Mesenchymal stem cell (in vitro differentiated cells and primary cell): ENCODE results near the gene ZRANB3. TPM values are rescaled to one million over a fixed set of nuclear protein-coding genes. Genes with fewer than 3 reads are reported as not detected.

Experiments
- DNase-seq: peaks from one replicate; pipeline ENCODE4 v3.0.0-alpha.2; 2013
- H2AFZ ChIP-seq: one replicate; pipeline ENCODE4 v1.6.1; 2013; ENCODE audit warnings: low read depth, mild to moderate bottlenecking, control low read depth, inconsistent platforms, low read length, moderate library complexity
- H2AK5ac ChIP-seq: 2 replicates; pipeline ENCODE4 v1.6.1; 2013; ENCODE audit warnings: low read length, moderate library complexity, mild to moderate bottlenecking, inconsistent platforms; ENCODE audit not compliant: severe bottlenecking
- H2BK120ac ChIP-seq: one replicate; pipeline ENCODE4 v1.6.1; 2013; ENCODE audit warnings: low read depth, mild to moderate bottlenecking, inconsistent platforms, low read length, moderate library complexity
- H2BK12ac ChIP-seq, 2 experiments: one replicate each; pipeline ENCODE4 v1.6.1; 2013; ENCODE audit warnings: inconsistent platforms in 2 of 2, low read length in 2 of 2, mild to moderate bottlenecking in 2 of 2, moderate library complexity in 2 of 2, control low read depth in 1 of 2
- H2BK15ac ChIP-seq: one replicate; pipeline ENCODE4 v1.6.1; 2013; ENCODE audit warnings: mild to moderate bottlenecking, low read depth, inconsistent platforms; ENCODE audit not compliant: poor library complexity, severe bottlenecking
- H2BK5ac ChIP-seq: 2 replicates; pipeline ENCODE4 v1.6.1; 2013; ENCODE audit warnings: low read depth, mild to moderate bottlenecking, low read length, control low read depth, inconsistent platforms; ENCODE audit not compliant: poor library complexity, severe bottlenecking
- H3K14ac ChIP-seq, 2 experiments: one replicate each; pipeline ENCODE4 v1.6.1; 2013; ENCODE audit warnings: inconsistent platforms in 2 of 2, low read length in 2 of 2, control low read depth in 1 of 2, mild to moderate bottlenecking in 1 of 2, moderate library complexity in 1 of 2
- H3K18ac ChIP-seq, 2 experiments: one replicate each; pipeline ENCODE4 v1.6.1; 2013; ENCODE audit warnings: inconsistent platforms in 2 of 2, low read length in 2 of 2, control low read depth in 1 of 2, low read depth in 1 of 2, mild to moderate bottlenecking in 1 of 2
- H3K23ac ChIP-seq, 2 experiments: one replicate each; pipeline ENCODE4 v1.6.1; 2013; ENCODE audit warnings: inconsistent platforms in 2 of 2, low read length in 2 of 2, mild to moderate bottlenecking in 2 of 2, moderate library complexity in 2 of 2, control low read depth in 1 of 2
- H3K27ac ChIP-seq: 2 replicates; pipeline ENCODE4 v1.5.1; 2013; ENCODE audit warnings: mild to moderate bottlenecking, moderate library complexity, low read length, control low read depth, inconsistent platforms; ENCODE audit not compliant: poor library complexity, severe bottlenecking
- H3K27me3 ChIP-seq, 2 experiments: 2 replicates each; pipeline versions ENCODE4 v1.6.1 to v1.7.0; 2013; ENCODE audit warnings: low read length in 2 of 2, mild to moderate bottlenecking in 2 of 2, moderate library complexity in 2 of 2, control low read depth in 1 of 2, inconsistent platforms in 1 of 2; ENCODE audit not compliant: control insufficient read depth in 1 of 2, insufficient read depth in 1 of 2
- H3K36me3 ChIP-seq, 2 experiments: 2 replicates each; pipeline versions ENCODE4 v1.6.1 to v1.7.0; 2013; ENCODE audit warnings: low read length in 2 of 2, control low read depth in 1 of 2, inconsistent platforms in 1 of 2, low read depth in 1 of 2, mild to moderate bottlenecking in 1 of 2; ENCODE audit not compliant: insufficient read depth in 2 of 2, control insufficient read depth in 1 of 2
- H3K4ac ChIP-seq, 2 experiments: one replicate each; pipeline ENCODE4 v1.6.1; 2013; ENCODE audit warnings: inconsistent platforms in 2 of 2, low read length in 2 of 2, mild to moderate bottlenecking in 2 of 2, moderate library complexity in 2 of 2, control low read depth in 1 of 2, low read depth in 1 of 2
- H3K4me1 ChIP-seq: 2 replicates; pipeline ENCODE4 v1.6.1; 2013; ENCODE audit warnings: low read depth, low read length, control low read depth; ENCODE audit not compliant: control insufficient read depth, insufficient read depth
- H3K4me2 ChIP-seq: 2 replicates; pipeline ENCODE4 v1.6.1; 2013; ENCODE audit warnings: low read length, mild to moderate bottlenecking, inconsistent platforms; ENCODE audit not compliant: poor library complexity, severe bottlenecking
- H3K4me3 ChIP-seq, 2 experiments: 2 replicates each; pipeline versions ENCODE4 v1.5.1 to v1.7.0; 2013; ENCODE audit warnings: low read length in 2 of 2, mild to moderate bottlenecking in 2 of 2, control low read depth in 1 of 2, low read depth in 1 of 2; ENCODE audit not compliant: insufficient read depth in 1 of 2
- H3K79me1 ChIP-seq: replicated peaks from 2 replicates; pipeline ENCODE4 v1.6.1; 2013; ENCODE audit warnings: mild to moderate bottlenecking, control low read depth, low read length, inconsistent platforms; ENCODE audit not compliant: poor library complexity, severe bottlenecking
- H3K9ac ChIP-seq: 2 replicates; pipeline ENCODE4 v1.7.0; 2013; ENCODE audit warnings: mild to moderate bottlenecking, low read length, moderate library complexity
- H3K9me3 ChIP-seq: 2 replicates; pipeline ENCODE4 v1.7.0; 2013; ENCODE audit warnings: mild to moderate bottlenecking, low read length; ENCODE audit not compliant: control insufficient read depth
- H4K8ac ChIP-seq: one replicate; pipeline ENCODE4 v1.6.1; 2013; ENCODE audit warnings: inconsistent platforms, mild to moderate bottlenecking, low read length, moderate library complexity
- H4K91ac ChIP-seq: one replicate; pipeline ENCODE4 v1.6.1; 2013; ENCODE audit warnings: mild to moderate bottlenecking, low read length, inconsistent platforms
- WGBS: methylation state at CpG from one replicate; pipeline ENCODE4 v1.1.7; 2013; ENCODE audit warnings: mixed read lengths; 5-methylcytosine and 5-hydroxymethylcytosine counted together
- polyA plus RNA-seq, 2 experiments: library from polyadenylated mRNA; stranded (reverse); fragments of 200-250 nt; gene quantifications; one replicate each; pipeline ENCODE4 v1.2.3, GENCODE V29; 2013

ZRANB3 gene
- 2.6 TPM for polyA plus RNA-seq (2013, experiment 1 of 2)
- 3.0 TPM for polyA plus RNA-seq (2013, experiment 2 of 2)

- peak within 1 kb of the TSS; percentile 90 for H3K9ac ChIP-seq
- H3K27ac ChIP-seq = peak within 1 kb of the TSS; percentile 96
- peak within 1 kb of the TSS; percentile 69 for H2BK5ac ChIP-seq
- no peaks in the 10 kb centered on the region for H3K9me3 ChIP-seq
- H3K79me1 ChIP-seq = peaks cover 8% of the 10 kb centered on the region
- H2BK120ac ChIP-seq = peak within 1 kb of the TSS; percentile 7
- peak within 1 kb of the TSS; percentile 92 for H3K4me2 ChIP-seq
- no peak within 1 kb of the TSS for H2AK5ac ChIP-seq
- H4K8ac ChIP-seq = peak within 1 kb of the TSS; percentile 79
- DNase-seq = peak; percentile 99
- peak within 1 kb of the TSS; percentile 87 to 89 for H3K18ac ChIP-seq
- H3K4me1 ChIP-seq = peaks cover 6% of the 10 kb centered on the region
- peak within 1 kb of the TSS; percentile 86 for H2BK15ac ChIP-seq
- peak within 1 kb of the TSS; percentile 75 for H2AFZ ChIP-seq
- peak within 1 kb of the TSS; percentile 83 to 88 for H3K4ac ChIP-seq
- H3K4me3 ChIP-seq = peak within 1 kb of the TSS; percentile 86 to 91
- no peaks in the 10 kb centered on the region for H3K36me3 ChIP-seq
- H2BK12ac ChIP-seq = peak within 1 kb of the TSS in 1 of 2 experiments; percentile 26
- H3K27me3 ChIP-seq = no peaks in the 10 kb centered on the region
- H3K14ac ChIP-seq = peak within 1 kb of the TSS in 1 of 2 experiments; percentile 61
- H3K23ac ChIP-seq = peak within 1 kb of the TSS; percentile 21 to 86
- 1% methylated on average over 37 of the region's 46 CpGs for WGBS
- H4K91ac ChIP-seq = peak within 1 kb of the TSS; percentile 62
Measured at GRCh38 chr2:135530313-135531230, at the start of gene ZRANB3. TSS of gene ZRANB3 (minus strand) at chr2:135531218.

DNA sequence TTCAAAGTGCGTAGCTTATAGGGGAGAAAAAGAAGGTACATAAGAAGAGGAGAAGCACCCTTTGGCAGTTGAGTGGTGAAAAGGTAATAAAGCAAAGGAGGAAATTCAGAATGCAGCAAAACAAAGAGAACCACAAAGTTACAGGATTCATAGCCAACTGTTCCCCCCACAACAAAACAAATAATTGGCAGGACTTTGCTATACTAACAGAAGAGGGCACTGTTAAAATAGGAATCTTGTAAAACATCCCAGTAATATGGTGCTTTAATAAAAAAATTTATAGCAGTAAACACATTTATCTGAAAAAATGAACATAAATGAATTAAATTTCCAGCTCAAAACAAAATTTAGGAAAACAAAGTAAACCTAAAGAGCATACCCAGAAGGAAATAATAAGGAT, 42.6 kb upstream of the ZRANB3 start:
- Histone ChIP-seq H2BK5ac (no peak overlapping the region), H3K27ac (no peak overlapping the region), H3K4me1 (no peaks in the 10 kb centered on the region), H3K18ac (no peak overlapping the region), H3K14ac (no peak overlapping the region), H3K4me2 (no peak overlapping the region), H2AK5ac (no peak overlapping the region), H2AFZ (no peak overlapping the region), H3K79me1 (peaks cover 7% of the 10 kb centered on the region), H3K27me3 (no peaks in the 10 kb centered on the region), H2BK15ac (no peak overlapping the region), H3K9me3 (no peaks in the 10 kb centered on the region), H3K4ac (no peak overlapping the region), H2BK120ac (no peak overlapping the region), H2BK12ac (no peak overlapping the region), H3K4me3 (no peak overlapping the region), H3K9ac (no peak overlapping the region), H3K23ac (no peak overlapping the region), H4K91ac (no peak overlapping the region), H4K8ac (no peak overlapping the region), H3K36me3 (peaks cover 8 to 14% of the 10 kb centered on the region in 2 experiments)
- 100% methylated on average over 1 of the region's 1 CpG for WGBS
- DNase-seq = no peak

DNA sequence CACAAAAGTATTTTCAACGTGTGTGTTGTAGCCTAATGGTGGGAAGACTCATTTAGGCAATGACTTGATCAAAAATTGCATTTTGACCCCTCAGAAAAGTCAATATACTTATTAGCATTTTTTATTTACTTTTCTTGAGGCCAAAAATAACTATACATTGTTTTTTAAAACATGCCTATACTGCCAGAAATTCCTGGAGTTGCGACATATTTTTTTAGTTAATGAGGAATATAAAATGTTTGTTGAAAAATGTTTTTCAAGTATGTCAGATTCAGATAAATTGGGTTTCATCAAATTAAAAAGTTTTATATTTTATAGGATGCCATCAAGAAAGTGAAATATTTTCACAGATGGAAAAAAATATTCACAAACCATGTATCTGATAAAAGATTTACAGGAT, 39.9 kb upstream of the ZRANB3 start:
- H3K14ac ChIP-seq = no peak overlapping the region
- H3K27ac ChIP-seq = no peak overlapping the region
- peaks cover 8 to 14% of the 10 kb centered on the region in 2 experiments for H3K36me3 ChIP-seq
- H4K91ac ChIP-seq = no peak overlapping the region
- H2BK120ac ChIP-seq = no peak overlapping the region
- H3K27me3 ChIP-seq = no peaks in the 10 kb centered on the region
- no peak for DNase-seq
- H3K79me1 ChIP-seq = peaks cover 14% of the 10 kb centered on the region
- no peak overlapping the region for H3K4ac ChIP-seq
- H2AK5ac ChIP-seq = no peak overlapping the region
- H3K9ac ChIP-seq = no peak overlapping the region
- H2AFZ ChIP-seq = no peak overlapping the region
- H3K9me3 ChIP-seq = no peaks in the 10 kb centered on the region
- 94% methylated on average over 2 of the region's 2 CpGs for WGBS
- no peak overlapping the region for H3K4me2 ChIP-seq
- no peak overlapping the region for H3K18ac ChIP-seq
- no peak overlapping the region for H3K23ac ChIP-seq
- no peaks in the 10 kb centered on the region for H3K4me1 ChIP-seq
- no peak overlapping the region for H2BK12ac ChIP-seq
- H2BK15ac ChIP-seq = no peak overlapping the region
- no peak overlapping the region for H3K4me3 ChIP-seq
- no peak overlapping the region for H4K8ac ChIP-seq
- H2BK5ac ChIP-seq = no peak overlapping the region

- Histone ChIP-seq H3K4me2 (no peak overlapping the region), H3K4me3 (no peak overlapping the region), H3K79me1 (peaks cover 25% of the 10 kb centered on the region), H2BK5ac (no peak overlapping the region), H4K8ac (no peak overlapping the region), H3K14ac (no peak overlapping the region), H2BK15ac (no peak overlapping the region), H3K27ac (no peak overlapping the region), H3K23ac (no peak overlapping the region), H3K9ac (no peak overlapping the region), H3K36me3 (peaks cover 0 to 8% of the 10 kb centered on the region in 2 experiments), H2BK120ac (no peak overlapping the region), H3K4me1 (peaks cover 2% of the 10 kb centered on the region), H3K9me3 (no peaks in the 10 kb centered on the region), H2BK12ac (no peak overlapping the region), H3K18ac (no peak overlapping the region), H2AFZ (no peak overlapping the region), H4K91ac (no peak overlapping the region), H3K27me3 (no peaks in the 10 kb centered on the region), H3K4ac (no peak overlapping the region), H2AK5ac (no peak overlapping the region)
- 93% methylated on average over 4 of the region's 4 CpGs for WGBS
- DNase-seq = no peak
Measured at GRCh38 chr2:135563793-135564192, 32.8 kb upstream of the ZRANB3 start.
